HEK293 (cell line): ENCODE data around the gene NAPB.

Experiments
- CTCF ChIA-PET: fragments of 350-600 bp; formaldehyde crosslinking; extraction: SDS; loops from one replicate; lab custom pipeline; 2021; ENCODE audit warnings: antibody characterized with exemption; lab: Yijun Ruan, JAX
- POLR2A ChIA-PET: fragments of 300-600 bp; formaldehyde crosslinking; extraction: SDS; loops from one replicate; lab custom pipeline; 2020; ENCODE audit warnings: antibody characterized with exemption, inconsistent platforms; lab: Yijun Ruan, JAX
- H3K27ac ChIP-seq: fragments of 200-500 bp; sonication (Bioruptor generic); 2 replicates; pipeline ENCODE4 v1.5.1; 2014; ENCODE audit warnings: low read depth, low read length, control low read depth, inconsistent platforms; ENCODE audit errors: extremely low read depth
- H3K36me3 ChIP-seq, 2 experiments: fragments of 200-500 bp in 1 of 2; sonication (Bioruptor generic) in 1 of 2; 1 replicate in 1 of 2; 2 replicates in 1 of 2; pipeline ENCODE4 v1.5.1; 2014 to 2017; ENCODE audit warnings: inconsistent platforms in 2 of 2, low read length in 2 of 2; ENCODE audit not compliant: control insufficient read depth in 2 of 2, insufficient read depth in 1 of 2
- H3K4me1 ChIP-seq: fragments of 200-500 bp; sonication (Bioruptor generic); 2 replicates; pipeline ENCODE4 v1.5.1; 2014; ENCODE audit warnings: mild to moderate bottlenecking, low read length, inconsistent platforms; ENCODE audit not compliant: control insufficient read depth, insufficient read depth
- H3K4me3 ChIP-seq: 2 replicates; pipeline ENCODE4 v1.5.1; 2011; ENCODE audit warnings: low read depth, mild to moderate bottlenecking, control low read depth, low read length, moderate library complexity
- H3K9me3 ChIP-seq: fragments of 200-500 bp; sonication (Bioruptor generic); 2 replicates; pipeline ENCODE4 v1.5.1; 2014; ENCODE audit warnings: low read depth, low read length, inconsistent platforms; ENCODE audit not compliant: control insufficient read depth, insufficient read depth
- HOXD13 ChIP-seq: sonication (generic); formaldehyde crosslinking; IDR thresholded peaks from 2 replicates; pipeline ENCODE4 v1.8.0; 2022; ENCODE audit warnings: missing genetic modification reagents, borderline replicate concordance
- KLF9 ChIP-seq: fragments of 450-650 bp; formaldehyde crosslinking; IDR thresholded peaks from 2 replicates; pipeline ENCODE4 v1.5.1; 2016; ENCODE audit warnings: missing biosample characterization, missing genetic modification characterization, low read depth
- PRDM1 ChIP-seq: fragments of 450-650 bp; formaldehyde crosslinking; IDR thresholded peaks from 2 replicates; pipeline ENCODE4; 2016; ENCODE audit warnings: missing biosample characterization, missing genetic modification characterization
- ZNF114 ChIP-seq: fragments of 450-650 bp; formaldehyde crosslinking; IDR thresholded peaks from 2 replicates; pipeline ENCODE4 v1.5.0; 2017; ENCODE audit warnings: missing biosample characterization, missing genetic modification characterization
- ZNF121 ChIP-seq: fragments of 450-650 bp; formaldehyde crosslinking; IDR thresholded peaks from 2 replicates; pipeline ENCODE4 v1.5.1; 2016; ENCODE audit warnings: missing biosample characterization, missing genetic modification characterization
- ZNF16 ChIP-seq: fragments of 450-650 bp; formaldehyde crosslinking; IDR thresholded peaks from 2 replicates; pipeline ENCODE4 v1.5.1; 2016; ENCODE audit warnings: low read depth, missing biosample characterization, missing genetic modification characterization
- ZNF175 ChIP-seq: fragments of 450-650 bp; formaldehyde crosslinking; IDR thresholded peaks from 2 replicates; pipeline ENCODE4 v1.5.1; 2016; ENCODE audit warnings: missing biosample characterization, missing genetic modification characterization
- ZNF18 ChIP-seq: fragments of 450-650 bp; formaldehyde crosslinking; IDR thresholded peaks from 2 replicates; pipeline ENCODE4 v1.5.1; 2016; ENCODE audit warnings: missing biosample characterization, missing genetic modification characterization
- ZNF23 ChIP-seq: fragments of 450-650 bp; formaldehyde crosslinking; IDR thresholded peaks from 2 replicates; pipeline ENCODE4 v1.5.1; 2016; ENCODE audit warnings: missing biosample characterization, missing genetic modification characterization, borderline replicate concordance
- ZNF239 ChIP-seq: fragments of 450-650 bp; formaldehyde crosslinking; IDR thresholded peaks from 2 replicates; pipeline ENCODE4 v1.5.1; 2016; ENCODE audit warnings: missing biosample characterization, missing genetic modification characterization
- ZNF394 ChIP-seq: fragments of 450-650 bp; formaldehyde crosslinking; IDR thresholded peaks from 2 replicates; pipeline ENCODE4 v1.5.1; 2016; ENCODE audit warnings: missing biosample characterization, missing genetic modification characterization, mild to moderate bottlenecking, moderate library complexity, borderline replicate concordance
- ZNF488 ChIP-seq: fragments of 450-650 bp; formaldehyde crosslinking; IDR thresholded peaks from 2 replicates; pipeline ENCODE4 v1.5.1; 2016; ENCODE audit warnings: missing biosample characterization, missing genetic modification characterization
- ZNF558 ChIP-seq: fragments of 450-650 bp; formaldehyde crosslinking; IDR thresholded peaks from 2 replicates; pipeline ENCODE4 v1.5.1; 2016; ENCODE audit warnings: missing biosample characterization, missing genetic modification characterization
- ZNF600 ChIP-seq: fragments of 450-650 bp; formaldehyde crosslinking; IDR thresholded peaks from 2 replicates; pipeline ENCODE4 v1.5.1; 2016; ENCODE audit warnings: missing biosample characterization, missing genetic modification characterization
- ZNF660 ChIP-seq: fragments of 450-650 bp; IDR thresholded peaks from 2 replicates; pipeline ENCODE4 v1.5.1; 2018; ENCODE audit warnings: missing biosample characterization, mild to moderate bottlenecking, missing genetic modification characterization
- ZNF677 ChIP-seq: fragments of 450-650 bp; IDR thresholded peaks from 2 replicates; pipeline ENCODE4 v1.5.0; 2018; ENCODE audit warnings: missing biosample characterization, mild to moderate bottlenecking, missing genetic modification characterization, moderate library complexity
- ZNF843 ChIP-seq: fragments of 450-650 bp; formaldehyde crosslinking; IDR thresholded peaks from 2 replicates; pipeline ENCODE4 v1.5.1; 2016; ENCODE audit warnings: missing biosample characterization, missing genetic modification characterization
- ZSCAN16 ChIP-seq: fragments of 450-650 bp; formaldehyde crosslinking; IDR thresholded peaks from 2 replicates; pipeline ENCODE4 v1.5.1; 2016; ENCODE audit warnings: missing biosample characterization, missing genetic modification characterization
- TF ChIP-seq, protein P1 (sequence below): fragments of 450-650 bp; formaldehyde crosslinking; IDR thresholded peaks from 2 replicates; pipeline ENCODE4 v1.5.1; 2017; ENCODE audit warnings: missing biosample characterization, missing genetic modification characterization

NAPB gene

DNA sequence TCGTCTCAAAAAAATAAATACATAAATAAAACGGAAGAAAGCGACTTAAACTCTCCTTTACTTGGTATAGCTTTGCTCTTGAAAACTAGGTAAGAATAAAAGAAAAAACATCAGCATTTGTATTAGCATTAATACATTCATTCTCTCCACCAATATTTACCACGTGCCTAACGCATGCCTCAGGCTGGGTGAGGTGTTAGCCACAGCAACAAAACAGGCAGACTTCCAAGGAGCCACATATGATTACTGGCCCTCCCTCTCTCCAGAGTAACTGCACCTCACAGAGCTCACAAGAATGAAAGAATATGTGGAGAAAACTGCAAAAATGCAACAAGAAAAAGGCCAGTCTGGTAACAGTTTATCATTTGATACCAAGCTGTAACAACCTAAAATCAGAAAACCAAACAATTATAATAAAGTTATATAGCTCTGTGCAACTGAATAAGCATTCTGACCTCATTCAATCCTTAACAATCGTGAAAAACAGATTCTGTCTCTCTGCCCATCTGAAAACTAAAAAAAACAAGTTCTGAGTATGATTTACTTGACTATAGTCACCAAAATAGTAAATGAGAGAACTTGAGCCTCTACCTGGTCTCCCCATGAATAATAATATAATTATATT is 5.2 kb downstream of the NAPB start:
- H3K4me1 ChIP-seq = peaks cover 15% of the 10 kb centered on the region
- POLR2A ChIA-PET = interaction anchor here (0.6 to 1.3 kb wide), 2 partner anchors 66 to 365 kb away, joined by 4 to 6 read pairs; partner anchors contain the start of gene NXT1

GRCh38 chr20:23415555-23415954 is 5.7 kb downstream of the NAPB start:
- peaks cover 3 to 5% of the 10 kb centered on the region in 2 experiments; a peak in 2 of 3 replicates for H3K36me3 ChIP-seq
- no peak overlapping the region for H3K4me3 ChIP-seq
- TF ChIP-seq ZNF121 (peak; percentile 82), ZNF677 (tag by site-specific recombination) (no peak)
- CTCF ChIA-PET = interaction anchor here (0.6 to 2.1 kb wide), 3 partner anchors 10 to 49 kb away, joined by 3 to 8 read pairs (median 3); no protein-coding TSS in a partner anchor
- H3K27ac ChIP-seq = no peak overlapping the region
- H3K9me3 ChIP-seq = no peaks in the 10 kb centered on the region
- POLR2A ChIA-PET = interaction anchor here (0.6 kb wide), 1 partner anchor 21 kb away, joined by 3 read pairs; no protein-coding TSS in a partner anchor
- peaks cover 15% of the 10 kb centered on the region for H3K4me1 ChIP-seq

More for the DNA sequence above, 5.2 kb downstream of the NAPB start:
- CTCF ChIA-PET = interaction anchor here (0.6 to 3.8 kb wide), 5 partner anchors 11 to 49 kb away, joined by 3 to 13 read pairs (median 6); no protein-coding TSS in a partner anchor
- Histone ChIP-seq H3K36me3 (peaks cover 3 to 5% of the 10 kb centered on the region in 2 experiments; a peak in 2 of 3 replicates), H3K27ac (0 out of 2 replicates have a peak overlapping the region, but pooled peaks have one; percentile 37), H3K9me3 (no peaks in the 10 kb centered on the region), H3K4me3 (no peak overlapping the region)
- TF ChIP-seq ZNF843 (tag by site-specific recombination) (no peak), ZNF18 (tag by site-specific recombination) (no peak), ZNF23 (no peak), PRDM1 (tag by site-specific recombination) (no peak), ZSCAN16 (tag by site-specific recombination) (no peak), ZNF558 (tag by site-specific recombination) (no peak), ZNF16 (tag by site-specific recombination) (0 out of 2 replicates have a peak, but pooled peaks have one; percentile 27), ZNF488 (tag by site-specific recombination) (no peak), ZNF394 (tag by site-specific recombination) (no peak), ZNF175 (tag by site-specific recombination) (no peak), KLF9 (no peak), ZNF239 (tag by site-specific recombination) (no peak), ZNF660 (tag by site-specific recombination) (no peak), ZNF600 (0 out of 2 replicates have a peak, but pooled peaks have one; percentile 23), HOXD13 (CRISPR knock-in tag) (no peak), ZNF114 (no peak)
- TF ChIP-seq, protein P1, sequence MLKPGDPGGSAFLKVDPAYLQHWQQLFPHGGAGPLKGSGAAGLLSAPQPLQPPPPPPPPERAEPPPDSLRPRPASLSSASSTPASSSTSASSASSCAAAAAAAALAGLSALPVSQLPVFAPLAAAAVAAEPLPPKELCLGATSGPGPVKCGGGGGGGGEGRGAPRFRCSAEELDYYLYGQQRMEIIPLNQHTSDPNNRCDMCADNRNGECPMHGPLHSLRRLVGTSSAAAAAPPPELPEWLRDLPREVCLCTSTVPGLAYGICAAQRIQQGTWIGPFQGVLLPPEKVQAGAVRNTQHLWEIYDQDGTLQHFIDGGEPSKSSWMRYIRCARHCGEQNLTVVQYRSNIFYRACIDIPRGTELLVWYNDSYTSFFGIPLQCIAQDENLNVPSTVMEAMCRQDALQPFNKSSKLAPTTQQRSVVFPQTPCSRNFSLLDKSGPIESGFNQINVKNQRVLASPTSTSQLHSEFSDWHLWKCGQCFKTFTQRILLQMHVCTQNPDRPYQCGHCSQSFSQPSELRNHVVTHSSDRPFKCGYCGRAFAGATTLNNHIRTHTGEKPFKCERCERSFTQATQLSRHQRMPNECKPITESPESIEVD (tag by site-specific recombination) = peak; percentile 91
